Stimulated activated CD4-positive, alpha-beta T cell treated with anti-CD3 and anti-CD28 coated beads, TNF-alpha, amount 100 ng/mL, for 48 hours (primary cell): ENCODE measurements around the gene FERMT3.
"Not testable (repeated sequence)": the region's sequence is repeated elsewhere in the genome, so short reads cannot be mapped to it uniquely, and the experiment has no call there.

Experiments
- DNase-seq, 3 donors: peaks; one replicate each; pipeline ENCODE4 v3.0.0-alpha.2; 2020; ENCODE audit warnings: low read depth in 3 of 3

Gene FERMT3

DNA sequence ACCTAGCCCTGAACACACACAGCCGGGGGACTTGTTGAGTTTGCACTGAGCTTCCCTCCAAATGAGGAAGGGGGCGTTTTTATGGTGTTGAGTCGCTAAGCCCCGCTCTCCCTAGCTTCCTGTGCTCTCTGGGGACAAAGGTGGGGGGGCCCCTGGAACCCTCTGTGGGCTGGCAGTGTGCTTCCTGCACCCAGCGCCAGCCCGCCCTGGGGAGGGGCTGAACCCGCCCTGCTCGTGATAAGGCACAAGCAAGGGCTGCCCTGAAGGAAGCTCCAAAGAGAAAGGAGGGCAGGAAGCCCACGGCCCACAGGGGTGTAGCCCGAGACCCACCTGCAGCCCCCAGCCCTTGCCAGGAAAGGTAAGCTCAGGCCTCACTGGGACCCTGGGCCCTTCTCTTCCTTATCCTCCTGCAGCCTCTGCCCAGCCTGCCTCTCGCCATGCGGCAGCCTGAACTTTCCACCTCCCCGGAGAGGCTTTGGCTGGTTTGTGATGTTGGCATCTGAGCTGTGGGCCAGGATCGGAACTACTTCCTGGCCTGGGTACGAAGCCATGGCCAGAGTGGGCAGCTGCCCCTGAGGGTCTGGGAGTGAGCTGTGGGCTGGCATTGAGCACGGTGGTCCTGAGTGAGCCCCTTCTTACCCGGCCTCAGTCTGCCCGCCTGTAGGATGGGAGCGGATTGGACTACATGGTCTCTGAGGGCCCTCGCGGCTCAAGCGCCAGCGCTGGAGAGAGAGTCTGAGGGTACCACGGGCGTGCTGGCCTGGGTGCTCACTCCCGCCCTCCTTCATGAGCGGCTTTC, at the start of gene FERMT3:
TSS of gene FERMT3 (plus strand) at position 265 of the 799 bp plus-strand sequence. CDS start 644 bp downstream, outside the sequence.
- DNase-seq: peak in 2 of 3 donors; percentile 67 to 70

DNA sequence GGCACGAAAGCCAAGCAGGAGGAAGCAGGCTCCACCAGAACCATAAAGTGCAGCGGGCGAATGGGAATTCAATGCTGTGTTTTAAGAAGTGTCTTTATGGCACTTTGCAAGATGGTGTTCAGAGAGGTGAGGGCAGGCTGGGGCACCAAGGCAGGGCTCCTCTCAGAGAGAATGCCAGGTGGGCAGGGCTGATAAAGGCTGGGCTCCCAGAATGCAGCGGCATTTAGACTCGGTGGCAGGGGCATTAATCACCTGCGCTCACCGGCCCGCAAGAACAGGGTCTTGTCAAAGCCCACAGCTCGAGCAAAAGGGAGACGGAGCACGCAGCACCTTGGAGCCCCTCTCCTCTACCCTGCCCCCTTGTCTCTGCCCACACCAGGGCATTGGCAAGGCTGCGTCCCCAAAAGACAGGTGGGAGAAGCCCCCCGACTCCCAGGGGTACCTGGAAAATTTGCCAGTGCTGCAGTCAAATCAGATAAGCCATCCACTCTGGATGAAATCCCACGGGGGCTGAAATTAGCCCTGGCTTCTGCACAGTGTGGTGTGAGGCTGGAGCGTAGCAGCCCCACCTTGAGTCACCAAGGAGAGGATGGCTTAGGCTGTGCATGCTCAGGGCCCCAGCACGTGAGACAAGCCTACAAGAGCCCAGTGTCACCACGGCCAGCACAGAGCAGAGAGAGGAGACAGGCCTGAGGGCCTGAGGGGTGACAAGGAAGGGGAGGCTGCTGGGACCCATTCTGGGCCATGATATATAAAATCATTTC, 48.7 kb upstream of the FERMT3 start:
- DNase-seq: no peak

DNA sequence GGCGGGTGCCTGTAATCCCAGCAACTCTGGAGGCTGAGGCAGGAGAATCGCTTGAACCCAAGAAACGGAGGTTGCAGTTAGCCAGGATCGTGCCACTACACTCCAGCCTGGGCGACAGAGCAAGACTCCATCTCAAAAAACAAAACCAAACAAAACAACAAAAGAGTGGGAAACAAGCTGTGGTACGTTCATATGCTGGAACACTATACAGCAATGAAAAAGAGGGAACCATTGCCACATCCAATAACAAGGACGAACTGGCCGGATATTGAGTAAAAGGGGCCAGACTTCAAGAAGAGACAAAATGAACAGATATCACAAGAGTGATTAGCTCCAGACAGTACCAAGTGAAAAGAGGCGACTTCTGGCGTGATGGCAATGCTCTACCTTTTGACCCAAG, 45.5 kb upstream of the FERMT3 start:
- no peak for DNase-seq

DNA sequence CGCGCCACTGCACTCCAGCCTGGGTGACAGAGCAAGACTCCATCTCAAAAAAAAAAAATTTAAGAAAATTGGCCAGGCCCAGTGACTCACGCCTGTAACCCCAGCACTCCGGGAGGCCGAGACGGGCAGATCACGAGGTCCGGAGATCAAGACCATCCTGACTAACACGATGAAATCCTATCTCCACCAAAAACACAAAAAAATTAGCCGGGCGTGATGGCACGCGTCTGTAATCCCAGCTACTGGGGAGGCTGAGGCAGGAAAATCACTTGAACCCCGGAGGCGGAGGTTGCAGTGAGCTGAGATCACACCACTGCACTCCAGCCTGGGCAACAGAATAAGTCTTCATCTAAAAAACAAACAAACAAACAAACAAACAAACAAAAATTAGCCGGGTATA, 43.8 kb upstream of the FERMT3 start:
- not testable (repeated sequence) for DNase-seq

DNA sequence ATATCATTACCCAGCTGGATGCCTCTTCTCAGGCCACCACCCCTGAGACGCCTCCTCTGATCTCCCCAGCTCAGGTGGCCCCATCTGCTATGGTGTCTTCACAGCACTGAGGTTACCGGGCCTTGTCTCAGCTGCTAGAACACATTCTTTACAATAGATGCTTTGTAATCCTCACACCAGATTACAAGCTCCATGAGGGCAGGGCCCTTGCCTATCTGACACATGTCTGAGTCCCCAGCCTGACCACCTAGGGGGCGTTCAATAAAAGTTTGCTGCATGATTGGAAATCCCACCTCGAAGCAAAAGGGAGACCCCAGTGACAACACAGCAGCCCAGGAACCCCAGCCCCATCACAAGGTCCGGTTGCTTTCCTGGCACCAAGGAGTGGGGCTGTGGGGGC, 42.6 kb upstream of the FERMT3 start:
- no peak for DNase-seq

DNA sequence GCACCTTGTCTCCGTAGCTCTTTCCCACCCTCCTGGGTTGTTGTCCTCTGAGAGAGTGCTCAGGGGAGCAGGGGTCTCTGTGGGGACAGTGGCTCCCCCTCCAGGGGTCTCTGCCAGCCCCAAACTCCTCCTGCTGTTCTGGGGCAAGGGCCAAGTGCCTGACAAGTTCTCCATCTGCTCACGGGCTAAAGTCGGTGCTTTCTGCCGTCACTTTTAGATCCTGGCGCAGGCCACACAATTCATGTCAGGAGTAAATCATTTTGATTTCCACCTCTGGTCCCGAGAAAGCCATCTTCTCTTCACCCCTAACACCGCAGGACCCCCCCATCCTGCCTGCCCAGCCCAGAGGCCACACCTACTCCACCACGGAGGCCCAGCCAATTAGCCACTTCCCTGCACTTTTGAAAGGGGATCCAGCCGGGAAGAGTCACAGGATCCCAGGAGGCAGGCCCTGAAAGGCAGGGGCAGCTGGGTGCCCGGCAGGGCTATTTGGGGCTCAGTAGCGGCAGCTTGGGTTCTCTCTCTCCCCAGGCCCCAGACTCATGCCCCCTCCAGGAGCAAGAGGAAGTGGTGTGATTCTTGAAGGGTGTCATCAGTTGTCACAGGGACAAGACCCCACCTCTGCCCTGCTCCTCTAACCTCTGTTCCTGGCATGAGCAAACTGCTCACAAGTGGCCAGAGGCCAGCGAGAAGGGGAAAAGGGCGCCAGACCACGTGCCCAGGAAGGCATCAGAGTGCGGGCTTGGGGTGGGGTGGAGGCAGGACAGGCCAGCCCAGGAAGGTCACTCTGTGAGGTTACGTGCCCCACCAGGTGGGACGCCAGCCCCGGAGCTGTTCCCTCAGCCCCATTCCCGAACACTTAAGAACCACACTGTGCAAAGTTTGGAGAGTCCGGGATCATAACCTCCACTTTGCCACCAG, 41.9 kb upstream of the FERMT3 start:
- no peak for DNase-seq

DNA sequence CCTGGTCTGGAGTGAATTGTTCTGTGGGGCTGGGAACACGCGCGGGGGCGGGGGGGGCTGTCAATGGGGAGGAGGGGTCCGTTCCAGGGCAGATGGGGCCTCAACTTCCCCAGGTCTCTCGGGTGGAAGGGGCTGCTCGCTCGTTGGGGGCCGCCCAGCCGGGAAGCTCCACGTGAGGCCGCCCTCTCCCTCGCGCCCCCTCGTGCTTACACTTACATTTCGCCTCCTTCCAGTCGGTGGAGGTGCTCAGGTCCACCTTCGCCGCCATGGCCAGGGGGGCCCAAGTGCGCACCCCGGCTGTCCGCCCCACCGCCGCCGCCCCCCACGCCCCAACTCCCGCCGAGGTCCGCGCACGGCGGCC, 41.1 kb upstream of the FERMT3 start:
- DNase-seq: no peak

DNA sequence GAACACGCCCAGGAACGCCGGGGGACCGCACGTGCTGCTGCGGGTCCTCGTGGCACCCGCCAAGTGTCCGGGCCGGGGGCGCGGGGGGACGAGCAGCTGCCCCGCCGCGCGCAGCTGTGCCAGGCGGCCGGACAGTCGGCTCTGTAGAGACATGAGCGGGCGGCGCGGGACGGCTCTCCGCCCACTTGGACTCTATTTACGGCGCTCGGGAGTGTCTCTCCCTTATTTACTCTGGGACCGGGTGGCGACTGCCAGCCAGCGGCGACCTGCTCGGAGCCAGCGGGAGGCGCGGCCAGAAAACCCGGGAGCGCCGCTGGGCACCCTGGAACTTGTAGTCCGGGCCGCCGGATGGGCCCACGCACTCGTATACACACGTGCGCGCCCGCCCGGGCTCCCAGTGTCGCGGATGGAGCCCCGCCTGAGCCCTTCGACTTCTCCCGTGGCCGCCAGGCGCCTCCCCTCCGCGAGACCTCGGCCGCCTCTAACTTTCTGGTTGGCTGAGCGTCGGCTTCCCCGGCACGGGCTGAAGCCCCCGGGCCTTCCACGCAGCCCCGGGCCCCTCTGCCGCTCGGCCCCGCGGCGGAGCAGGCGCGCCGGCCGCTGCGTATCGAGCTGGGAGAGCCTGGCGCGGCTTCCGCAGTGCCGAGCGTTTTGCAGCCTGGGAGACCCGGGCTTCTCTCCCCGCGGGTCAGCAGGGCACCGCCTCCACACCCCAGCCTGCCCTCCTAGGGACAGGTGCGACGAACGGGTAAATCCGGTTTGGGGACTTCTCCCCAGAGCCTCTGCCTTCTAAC, 40.5 kb upstream of the FERMT3 start, which contains the start of gene MACROD1:
TSS of gene MACROD1 (minus strand) at position 272 of the 794 bp plus-strand sequence. CDS start at position 153, 119 bp downstream.
- DNase-seq: peak; percentile 77 to 81 (median 79)

DNA sequence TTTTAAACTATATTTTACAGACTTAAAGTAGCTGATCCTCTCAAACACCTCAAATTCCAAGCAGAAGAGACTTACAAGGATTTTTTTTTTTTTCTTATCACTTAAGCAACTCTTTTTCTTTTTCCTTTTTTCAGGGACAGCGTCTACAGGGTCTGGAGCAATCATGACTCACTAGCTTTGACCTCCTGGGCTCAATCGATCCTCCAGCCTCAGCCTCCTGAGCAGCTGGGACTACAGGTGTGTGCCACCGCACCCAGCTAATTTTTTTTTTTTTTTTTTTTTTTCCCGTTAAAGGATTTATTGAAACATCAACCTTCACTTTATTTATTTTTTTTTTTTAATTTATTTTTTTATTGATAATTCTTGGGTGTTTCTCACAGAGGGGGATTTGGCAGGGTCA, 36.1 kb upstream of the FERMT3 start:
- no peak for DNase-seq

DNA sequence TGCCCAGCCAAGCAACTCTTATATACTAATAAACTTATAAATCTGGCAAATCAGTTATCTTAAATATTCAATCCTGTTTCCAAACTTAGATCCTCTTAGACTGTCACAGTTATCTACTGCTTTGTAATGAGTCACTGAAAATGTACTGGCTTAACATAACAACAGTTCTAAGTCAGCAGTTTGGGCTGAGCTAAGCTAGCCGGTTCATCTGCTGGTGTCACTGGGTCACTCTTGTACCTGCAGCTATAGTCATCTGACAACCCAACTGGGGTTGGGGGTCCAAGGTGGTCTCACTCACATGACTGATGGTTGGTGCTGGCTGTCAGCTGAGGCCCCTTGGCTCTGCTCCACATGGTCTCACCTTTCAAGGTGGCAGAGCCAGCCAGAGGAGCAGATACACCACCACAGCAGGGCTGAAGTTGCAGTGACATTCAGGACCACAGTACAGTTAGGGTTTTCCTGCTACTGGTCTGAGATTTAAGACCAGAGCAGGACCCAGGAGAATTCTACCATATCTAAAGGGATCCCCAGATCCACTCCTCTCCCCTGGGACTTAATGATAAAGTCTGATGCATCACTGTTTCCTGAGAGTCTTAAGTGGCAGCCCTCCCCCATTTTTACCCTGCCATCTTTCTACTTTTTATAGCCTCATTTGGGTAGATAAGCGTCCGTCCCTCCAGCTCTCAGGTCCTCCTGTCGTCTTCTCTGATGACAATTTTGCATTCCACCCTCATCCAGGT, 32.7 kb upstream of the FERMT3 start:
- no peak for DNase-seq

DNA sequence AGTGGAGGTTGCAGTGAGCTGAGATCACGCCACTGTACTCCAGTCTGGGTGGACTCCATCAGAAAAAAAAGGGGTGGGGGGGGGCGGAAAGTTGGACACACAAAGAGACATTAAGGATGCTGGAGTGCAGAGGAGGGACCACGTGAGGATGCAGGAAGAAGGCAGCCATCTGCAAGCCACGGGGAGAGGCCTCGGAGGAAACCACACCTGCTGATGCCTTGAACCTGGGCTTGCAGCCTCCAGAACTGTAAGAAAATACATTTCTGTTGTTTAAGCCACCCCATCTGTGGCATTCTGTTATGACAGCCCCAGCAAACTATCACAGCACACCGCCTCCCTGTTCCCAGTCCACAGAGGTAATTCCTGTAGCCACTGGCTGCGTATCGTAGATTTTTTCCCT, 29.8 kb upstream of the FERMT3 start:
- DNase-seq: no peak

DNA sequence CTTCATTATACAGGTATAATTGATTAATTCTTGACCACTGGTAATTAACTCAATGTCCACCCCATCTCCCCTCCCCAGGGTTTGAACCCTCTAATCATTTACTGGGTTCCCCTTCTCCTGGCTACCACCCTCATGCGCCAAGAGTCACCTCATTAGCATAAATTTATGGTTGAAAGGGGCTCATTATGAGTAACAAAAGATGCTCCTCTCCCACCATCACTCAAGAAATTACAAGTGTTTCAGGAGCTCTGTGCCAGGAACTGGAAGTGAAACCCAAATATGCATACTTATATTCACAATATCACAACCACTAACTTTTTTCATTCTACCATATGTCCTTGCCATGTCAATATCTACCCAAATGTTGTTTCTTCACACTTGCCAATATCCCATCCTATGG, 28.3 kb upstream of the FERMT3 start:
- no peak for DNase-seq

DNA sequence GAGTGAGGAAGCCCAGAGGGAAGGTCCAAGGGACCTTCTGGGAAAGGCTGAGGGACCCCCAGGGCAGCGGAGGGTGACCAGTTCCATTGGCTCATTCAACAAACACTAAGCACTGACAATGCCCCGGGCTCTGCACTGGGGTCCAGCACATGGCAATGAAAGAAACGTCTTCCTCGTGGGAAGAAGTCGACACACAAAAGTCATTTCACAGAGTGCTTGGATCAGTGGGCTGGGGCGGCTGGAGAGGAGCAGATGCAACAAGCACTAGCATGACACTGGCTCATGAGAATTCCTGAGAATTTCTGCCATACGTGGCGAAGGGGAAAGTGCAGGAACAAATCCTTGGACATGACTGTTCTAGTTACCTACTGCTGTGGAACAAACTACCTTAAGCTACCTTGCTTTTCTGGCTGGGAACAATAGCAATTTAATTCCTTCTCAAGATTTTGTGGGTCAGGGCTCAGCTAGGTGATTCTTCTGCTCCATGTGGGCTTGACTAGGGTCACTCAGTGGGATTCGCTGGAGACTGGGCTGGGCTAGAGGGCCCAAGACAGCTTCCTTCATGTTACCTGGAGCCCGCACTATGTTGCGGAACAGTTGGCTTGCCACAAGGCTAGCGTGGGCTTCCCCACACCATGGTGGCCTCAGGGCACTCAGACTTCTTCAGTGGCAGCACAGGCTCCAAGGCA, 27.4 kb upstream of the FERMT3 start:
- DNase-seq: no peak

DNA sequence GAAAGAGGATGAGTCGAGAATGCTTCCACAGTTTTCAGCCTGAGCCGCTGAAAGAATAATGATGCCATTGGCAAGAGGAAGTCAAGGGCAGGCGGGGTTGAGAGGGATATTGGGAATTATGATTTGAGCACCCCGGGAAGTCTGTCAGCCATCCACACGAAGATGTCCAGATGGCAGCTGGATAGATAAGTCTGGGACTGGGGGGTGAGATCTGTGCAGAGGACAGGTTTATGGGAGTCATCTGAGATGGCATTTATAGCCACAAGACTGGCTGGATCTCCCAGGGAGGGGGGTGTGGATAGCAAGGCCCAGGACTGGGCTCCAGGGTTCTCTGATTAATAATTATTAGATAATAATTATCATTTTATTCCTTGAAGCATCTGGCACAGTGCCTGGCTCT, 25.6 kb upstream of the FERMT3 start:
- DNase-seq: no peak

DNA sequence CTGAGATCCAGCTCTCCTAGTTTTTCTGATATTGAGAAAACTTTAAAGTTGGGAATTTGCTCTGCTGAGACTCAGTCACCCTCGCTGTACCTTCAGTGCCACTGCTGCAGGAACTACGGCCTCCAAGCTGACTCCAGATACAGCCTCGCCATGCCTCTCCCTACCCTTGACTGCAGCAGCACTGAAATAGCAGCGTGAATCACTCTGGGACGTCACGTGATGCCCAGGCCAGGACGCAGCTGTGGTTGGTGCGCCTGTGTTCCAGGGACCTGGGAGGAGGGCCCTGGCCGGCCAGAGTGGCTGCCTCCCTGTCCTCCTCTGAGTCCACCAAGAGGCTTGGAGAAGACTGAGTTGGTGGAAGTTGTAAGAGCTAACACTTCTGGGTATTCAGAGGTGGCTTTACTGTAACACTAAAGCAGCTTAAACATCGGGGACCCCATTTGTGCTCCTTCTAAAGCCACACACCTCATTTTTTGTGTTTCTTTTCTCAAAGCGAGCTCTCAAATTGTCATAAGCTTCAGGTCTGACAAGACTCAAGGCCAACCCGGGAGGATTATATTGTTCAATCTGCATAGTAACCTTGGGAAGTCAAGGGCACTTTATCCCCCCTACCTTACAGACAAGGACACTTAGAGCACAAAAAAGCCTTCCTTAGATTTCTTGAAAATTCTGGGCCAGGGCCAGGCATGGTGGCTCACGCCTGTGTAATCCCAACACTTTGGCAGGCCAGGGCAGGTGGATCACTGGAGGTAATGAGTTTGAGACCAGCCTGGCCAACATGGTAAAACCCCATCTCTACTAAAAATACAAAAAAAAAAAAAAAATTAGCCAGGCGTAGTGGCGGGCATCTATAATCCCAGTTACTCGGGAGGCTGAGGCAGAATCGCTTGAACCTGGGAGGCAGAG, 24.8 kb upstream of the FERMT3 start:
- peak in 2 of 3 donors; percentile 18 to 37 for DNase-seq

DNA sequence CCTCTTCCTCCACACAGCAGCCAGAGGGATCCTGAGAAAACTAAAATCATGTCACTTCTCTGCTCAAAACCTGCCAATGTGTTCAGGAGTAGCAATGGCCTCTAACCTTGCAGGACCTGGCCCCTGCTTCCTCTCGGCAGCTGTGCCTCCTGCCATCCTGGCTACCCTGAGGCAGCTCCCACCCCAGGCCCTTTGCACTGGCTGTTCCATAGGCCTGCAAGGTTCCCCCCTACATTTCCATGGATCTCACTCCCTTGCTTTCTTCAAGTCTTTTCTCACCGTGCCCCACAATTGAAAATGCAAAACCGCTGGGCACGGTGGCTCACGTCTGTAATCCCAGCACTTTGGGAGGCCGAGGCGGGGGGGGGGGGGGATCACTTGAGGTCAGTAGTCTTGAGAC, 22.6 kb upstream of the FERMT3 start:
- DNase-seq: no peak

DNA sequence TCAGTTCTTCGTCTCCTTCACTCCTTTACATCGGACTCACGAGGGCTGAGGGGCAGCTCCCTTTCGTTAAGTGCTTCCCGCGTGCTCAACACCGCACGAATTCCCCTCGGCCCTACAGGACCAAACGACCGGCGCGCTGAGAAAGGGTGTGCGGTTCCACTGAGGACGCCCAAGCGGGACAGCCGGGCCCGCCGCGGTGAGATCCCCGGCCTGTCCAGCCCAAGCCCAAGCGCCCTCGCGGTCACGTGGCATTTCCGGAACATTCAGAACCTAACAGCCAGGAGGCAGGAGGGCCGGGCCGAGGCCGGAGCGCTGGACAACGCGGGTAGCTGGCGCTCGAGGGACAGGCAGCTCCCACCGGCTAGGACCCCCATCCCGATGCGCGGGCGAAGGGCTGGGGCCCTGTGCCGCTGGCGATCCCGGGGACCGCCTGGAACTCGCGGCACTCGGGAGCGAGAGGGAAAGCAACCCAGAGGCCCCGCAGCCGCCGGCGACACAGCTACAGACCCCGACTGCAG, 21.3 kb upstream of the FERMT3 start:
- peak in 1 of 3 donors; percentile 18 for DNase-seq

DNA sequence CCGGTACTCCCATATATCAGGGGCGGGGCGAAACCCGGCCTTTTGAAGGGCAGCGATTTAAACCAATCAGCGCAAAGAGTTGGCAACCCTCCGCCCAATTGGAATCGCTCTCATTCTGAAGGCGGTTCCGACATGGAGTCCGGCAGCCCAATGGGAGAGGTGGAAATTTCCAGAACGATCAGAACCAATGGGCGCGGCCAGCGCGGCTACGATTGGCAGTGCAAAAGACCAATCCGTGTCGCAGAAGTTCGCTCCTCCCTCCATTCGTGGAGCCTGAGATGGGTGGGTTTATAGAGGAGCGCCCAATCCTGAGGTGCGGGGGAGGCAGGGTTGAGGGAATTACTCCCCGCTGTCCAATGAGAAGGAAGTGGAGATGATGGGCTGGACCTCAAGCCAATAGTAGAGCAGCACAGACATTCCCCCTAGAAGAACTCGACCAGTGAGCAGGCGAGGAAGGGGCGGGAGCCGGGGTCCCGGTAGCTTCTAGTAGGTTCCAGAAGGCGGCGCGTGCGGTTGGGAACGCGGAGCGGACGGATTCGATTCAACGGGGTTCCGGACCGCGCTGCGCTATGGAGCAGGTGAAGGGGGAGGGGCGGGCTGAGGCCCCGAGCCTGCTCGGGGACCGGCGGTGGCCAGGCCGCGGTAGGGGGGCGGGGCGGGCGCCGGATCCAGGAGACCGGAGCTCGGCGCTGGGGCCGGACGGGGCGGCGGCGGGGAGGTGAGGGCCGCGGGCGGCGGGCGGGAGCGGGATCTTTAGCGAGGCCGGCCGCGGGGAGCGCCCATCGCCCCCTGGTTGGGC, 20.6 kb upstream of the FERMT3 start, which contains the start of gene STIP1:
TSS of gene STIP1 (plus strand) at position 479 of the 799 bp plus-strand sequence. CDS start at position 570, 91 bp downstream.
- peak; percentile 93 to 99 (median 97) for DNase-seq
